NOMO-1 treated with dmso at 0.1 percent for 144 hours (cell line): ENCODE results near the gene MST1.

Experiments used
- DNase-seq: peaks from one replicate; lab custom pipeline; 2025; ENCODE audit not compliant: unreplicated experiment; lab: John Stamatoyannopoulos, UW

MST1 gene

DNA sequence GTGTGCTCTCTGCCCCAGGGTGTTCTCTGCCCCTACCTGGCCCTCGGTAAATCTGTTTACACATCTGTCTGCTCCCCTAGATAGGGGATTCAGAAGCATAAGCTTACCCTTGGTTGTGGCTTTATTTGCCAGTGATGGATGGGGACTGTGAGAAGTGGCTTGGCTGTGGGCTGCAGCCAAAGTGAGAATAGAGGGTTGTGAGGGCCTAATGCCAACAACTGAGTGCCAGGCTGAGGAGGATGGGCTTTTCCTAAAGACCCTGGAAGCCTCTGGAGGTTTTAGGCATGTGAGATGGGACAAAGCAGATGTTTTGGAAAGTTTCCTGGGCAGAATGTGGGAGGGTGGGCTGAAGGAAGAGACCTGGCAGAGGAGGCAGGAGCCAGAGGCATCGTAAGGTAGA is 30.6 kb downstream of the MST1 start:
- DNase-seq = no peak

DNA sequence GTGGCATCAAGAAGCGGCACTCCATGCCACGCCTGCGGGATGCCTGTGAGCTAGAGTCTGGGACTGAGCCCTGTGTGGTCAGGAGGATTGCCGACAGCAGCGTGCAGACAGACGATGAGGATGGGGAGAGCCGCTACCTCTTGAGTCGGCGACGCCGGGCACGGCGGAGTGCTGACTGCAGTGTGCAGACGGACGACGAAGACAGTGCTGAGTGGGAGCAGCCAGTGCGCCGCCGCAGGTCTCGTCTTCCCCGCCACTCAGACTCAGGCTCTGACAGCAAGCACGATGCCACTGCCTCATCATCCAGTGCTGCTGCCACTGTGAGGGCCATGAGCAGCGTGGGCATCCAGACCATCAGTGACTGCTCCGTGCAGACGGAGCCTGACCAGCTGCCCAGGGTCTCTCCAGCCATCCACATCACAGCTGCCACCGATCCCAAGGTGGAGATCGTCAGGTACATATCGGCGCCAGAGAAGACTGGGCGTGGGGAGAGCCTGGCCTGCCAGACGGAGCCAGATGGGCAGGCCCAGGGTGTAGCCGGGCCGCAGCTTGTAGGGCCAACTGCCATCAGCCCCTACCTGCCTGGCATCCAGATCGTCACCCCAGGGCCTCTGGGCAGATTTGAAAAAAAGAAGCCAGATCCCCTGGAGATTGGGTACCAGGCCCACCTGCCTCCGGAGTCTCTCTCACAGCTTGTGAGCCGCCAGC is 31.9 kb downstream of the MST1 start:
- no peak for DNase-seq

DNA sequence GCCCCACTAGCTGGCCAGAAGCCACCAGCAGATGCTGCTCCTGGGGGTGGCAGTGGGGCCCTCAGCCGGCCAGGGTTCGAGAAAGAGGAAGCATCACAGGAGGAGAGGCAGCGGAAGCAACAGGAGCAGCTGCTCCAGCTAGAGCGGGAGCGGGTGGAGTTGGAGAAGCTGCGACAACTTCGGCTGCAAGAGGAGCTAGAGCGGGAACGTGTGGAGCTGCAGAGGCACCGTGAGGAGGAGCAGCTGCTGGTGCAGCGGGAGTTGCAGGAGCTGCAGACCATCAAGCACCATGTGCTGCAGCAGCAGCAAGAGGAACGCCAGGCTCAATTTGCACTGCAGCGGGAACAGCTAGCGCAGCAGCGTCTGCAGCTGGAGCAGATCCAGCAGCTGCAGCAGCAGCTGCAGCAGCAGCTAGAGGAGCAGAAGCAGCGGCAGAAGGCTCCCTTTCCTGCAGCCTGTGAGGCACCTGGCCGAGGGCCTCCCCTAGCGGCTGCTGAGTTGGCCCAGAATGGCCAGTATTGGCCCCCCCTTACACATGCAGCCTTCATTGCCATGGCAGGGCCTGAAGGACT is 32.6 kb downstream of the MST1 start:
- no peak for DNase-seq

DNA sequence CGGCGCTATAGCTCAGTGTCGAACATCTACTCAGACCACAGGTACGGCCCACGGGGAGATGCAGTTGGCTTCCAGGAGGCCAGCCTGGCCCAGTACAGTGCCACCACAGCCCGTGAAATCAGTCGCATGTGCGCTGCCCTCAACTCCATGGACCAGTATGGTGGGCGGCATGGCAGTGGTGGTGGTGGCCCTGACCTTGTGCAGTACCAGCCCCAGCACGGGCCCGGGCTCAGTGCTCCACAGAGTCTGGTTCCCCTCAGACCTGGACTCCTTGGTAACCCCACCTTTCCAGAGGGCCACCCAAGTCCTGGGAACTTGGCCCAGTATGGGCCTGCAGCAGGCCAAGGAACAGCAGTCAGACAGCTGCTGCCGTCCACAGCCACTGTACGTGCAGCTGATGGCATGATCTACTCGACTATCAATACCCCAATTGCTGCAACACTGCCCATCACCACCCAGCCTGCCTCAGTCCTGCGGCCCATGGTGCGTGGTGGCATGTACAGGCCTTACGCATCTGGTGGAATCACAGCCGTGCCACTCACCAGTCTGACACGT is 33.5 kb downstream of the MST1 start:
- DNase-seq = no peak

DNA sequence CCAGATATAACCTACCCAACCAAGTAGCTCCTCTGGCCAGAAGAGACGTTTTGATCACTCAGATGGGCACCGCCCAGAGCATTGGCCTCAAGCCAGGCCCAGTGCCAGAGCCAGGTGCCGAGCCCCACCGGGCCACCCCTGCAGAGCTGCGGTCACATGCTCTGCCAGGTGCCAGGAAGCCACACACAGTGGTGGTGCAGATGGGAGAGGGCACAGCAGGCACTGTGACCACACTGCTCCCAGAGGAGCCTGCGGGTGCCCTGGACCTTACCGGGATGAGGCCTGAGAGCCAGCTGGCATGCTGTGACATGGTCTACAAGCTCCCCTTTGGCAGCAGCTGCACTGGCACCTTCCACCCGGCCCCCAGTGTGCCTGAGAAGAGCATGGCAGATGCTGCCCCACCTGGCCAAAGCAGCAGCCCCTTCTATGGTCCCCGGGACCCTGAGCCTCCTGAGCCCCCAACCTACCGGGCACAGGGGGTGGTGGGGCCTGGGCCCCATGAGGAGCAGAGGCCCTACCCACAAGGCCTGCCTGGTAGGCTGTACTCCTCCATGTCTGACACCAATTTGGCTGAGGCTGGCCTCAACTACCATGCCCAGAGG is 34.2 kb downstream of the MST1 start:
- DNase-seq = no peak

DNA sequence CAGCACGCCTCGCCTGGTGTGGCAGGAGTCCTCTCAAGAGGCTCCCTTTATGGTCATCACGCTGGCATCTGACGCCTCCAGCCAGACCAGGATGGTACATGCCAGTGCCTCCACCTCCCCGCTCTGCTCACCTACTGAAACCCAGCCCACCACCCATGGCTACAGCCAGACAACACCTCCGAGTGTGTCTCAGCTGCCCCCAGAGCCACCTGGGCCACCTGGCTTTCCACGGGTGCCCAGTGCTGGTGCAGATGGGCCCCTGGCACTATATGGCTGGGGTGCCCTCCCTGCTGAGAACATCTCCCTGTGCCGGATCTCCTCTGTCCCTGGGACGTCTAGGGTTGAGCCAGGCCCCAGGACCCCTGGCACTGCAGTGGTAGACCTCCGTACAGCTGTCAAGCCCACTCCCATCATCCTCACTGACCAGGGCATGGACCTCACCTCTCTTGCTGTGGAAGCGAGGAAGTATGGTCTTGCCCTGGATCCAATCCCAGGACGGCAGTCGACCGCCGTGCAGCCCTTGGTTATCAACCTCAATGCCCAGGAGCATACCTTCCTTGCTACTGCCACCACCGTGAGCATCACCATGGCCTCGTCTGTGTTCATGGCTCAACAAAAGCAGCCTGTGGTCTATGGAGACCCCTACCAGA is 35.0 kb downstream of the MST1 start:
- DNase-seq = no peak

DNA sequence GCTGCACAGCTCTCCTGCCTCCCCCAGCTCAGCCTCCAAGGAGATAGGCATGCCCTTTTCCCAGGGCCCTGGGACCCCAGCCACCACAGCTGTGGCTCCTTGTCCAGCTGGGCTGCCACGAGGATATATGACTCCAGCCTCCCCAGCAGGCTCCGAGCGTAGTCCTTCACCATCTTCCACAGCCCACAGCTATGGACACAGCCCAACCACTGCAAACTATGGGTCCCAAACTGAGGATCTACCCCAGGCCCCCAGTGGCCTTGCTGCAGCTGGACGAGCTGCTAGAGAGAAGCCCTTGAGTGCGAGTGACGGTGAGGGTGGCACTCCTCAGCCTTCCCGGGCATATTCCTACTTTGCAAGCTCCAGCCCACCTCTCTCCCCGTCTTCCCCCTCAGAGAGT is 35.7 kb downstream of the MST1 start:
- no peak for DNase-seq

DNA sequence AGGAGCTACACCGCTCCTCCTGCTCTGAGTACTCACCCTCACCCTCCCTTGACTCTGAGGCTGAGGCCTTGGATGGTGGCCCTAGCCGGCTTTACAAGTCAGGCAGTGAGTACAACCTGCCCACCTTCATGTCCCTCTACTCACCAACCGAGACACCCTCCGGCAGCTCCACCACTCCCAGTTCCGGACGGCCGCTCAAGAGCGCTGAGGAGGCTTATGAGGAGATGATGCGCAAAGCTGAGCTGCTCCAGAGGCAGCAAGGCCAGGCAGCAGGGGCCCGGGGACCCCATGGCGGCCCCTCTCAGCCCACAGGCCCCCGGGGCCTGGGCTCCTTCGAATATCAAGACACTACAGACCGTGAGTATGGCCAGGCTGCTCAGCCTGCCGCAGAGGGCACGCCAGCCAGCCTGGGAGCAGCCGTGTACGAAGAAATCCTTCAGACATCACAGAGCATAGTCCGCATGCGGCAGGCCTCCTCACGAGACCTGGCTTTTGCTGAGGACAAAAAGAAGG is 36.3 kb downstream of the MST1 start:
- DNase-seq = no peak

DNA sequence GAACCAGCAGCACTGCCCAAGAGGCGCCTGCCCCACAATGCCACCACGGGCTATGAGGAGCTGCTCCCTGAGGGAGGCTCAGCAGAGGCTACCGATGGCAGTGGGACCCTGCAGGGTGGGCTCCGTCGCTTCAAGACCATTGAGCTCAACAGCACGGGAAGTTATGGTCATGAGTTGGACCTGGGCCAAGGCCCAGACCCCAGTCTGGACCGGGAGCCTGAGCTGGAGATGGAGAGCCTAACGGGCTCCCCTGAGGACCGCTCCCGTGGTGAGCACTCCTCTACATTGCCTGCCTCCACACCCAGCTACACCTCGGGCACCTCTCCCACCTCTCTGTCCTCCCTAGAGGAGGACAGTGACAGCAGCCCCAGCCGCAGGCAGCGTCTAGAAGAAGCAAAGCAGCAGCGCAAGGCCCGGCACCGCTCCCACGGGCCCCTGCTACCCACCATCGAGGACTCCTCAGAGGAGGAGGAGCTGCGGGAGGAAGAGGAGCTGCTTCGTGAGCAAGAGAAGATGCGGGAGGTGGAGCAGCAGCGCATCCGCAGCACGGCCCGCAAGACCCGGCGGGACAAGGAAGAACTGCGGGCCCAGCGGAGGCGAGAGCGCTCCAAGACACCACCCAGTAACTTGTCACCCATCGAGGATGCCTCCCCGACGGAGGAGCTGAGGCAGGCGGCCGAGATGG is 36.9 kb downstream of the MST1 start:
- DNase-seq = no peak

DNA sequence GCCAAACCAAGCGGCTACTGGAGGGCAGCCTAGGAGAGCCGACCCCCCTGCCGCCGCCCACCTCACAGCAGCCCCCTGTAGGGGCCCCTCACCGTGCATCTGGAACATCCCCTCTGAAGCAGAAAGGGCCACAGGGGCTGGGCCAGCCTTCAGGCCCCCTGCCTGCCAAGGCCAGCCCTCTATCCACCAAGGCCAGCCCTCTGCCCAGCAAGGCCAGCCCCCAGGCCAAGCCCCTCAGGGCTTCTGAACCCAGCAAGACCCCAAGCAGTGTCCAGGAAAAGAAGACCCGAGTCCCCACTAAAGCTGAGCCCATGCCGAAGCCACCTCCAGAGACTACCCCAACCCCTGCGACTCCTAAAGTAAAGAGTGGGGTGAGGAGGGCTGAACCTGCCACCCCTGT is 38.6 kb downstream of the MST1 start:
- no peak for DNase-seq

DNA sequence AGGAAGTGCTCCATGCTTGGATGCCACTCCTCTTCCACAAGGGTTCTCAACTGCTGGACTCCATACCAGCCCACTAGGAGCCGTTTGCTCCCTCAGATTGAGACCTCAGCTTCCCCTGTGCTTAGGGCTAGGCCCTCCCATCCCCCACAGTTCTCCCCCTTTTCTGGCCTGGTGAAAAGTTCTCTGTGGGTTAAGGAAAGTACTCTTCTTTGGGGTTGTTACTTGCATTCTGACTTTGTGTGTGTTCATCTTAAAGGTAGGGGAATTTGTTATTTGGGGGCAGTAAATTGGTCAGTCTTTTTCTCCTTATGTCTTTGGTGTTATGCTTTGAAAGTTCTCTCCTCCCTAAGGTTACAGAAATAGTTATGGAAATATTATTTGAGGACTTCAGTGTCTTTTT is 39.1 kb downstream of the MST1 start:
- DNase-seq = no peak

DNA sequence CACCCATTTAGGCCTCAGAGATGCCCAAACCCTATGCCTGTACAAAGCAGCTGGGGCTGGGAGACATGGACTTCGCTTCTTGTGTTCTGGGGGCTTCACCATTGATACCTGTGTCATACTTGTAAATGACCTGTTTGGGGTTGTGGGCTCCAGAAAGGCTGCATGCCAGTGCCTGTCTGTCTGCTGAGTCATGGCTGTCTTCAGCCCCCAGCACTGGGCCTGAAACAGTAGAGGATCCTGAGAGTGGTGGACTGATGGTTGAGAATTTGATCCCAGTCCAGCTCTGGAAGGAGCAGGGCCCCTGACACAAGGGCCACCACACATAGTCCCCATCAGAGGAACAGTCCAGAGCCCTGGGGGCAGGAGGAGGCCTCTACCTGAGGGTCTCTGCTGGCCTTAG is 39.7 kb downstream of the MST1 start:
- no peak for DNase-seq

DNA sequence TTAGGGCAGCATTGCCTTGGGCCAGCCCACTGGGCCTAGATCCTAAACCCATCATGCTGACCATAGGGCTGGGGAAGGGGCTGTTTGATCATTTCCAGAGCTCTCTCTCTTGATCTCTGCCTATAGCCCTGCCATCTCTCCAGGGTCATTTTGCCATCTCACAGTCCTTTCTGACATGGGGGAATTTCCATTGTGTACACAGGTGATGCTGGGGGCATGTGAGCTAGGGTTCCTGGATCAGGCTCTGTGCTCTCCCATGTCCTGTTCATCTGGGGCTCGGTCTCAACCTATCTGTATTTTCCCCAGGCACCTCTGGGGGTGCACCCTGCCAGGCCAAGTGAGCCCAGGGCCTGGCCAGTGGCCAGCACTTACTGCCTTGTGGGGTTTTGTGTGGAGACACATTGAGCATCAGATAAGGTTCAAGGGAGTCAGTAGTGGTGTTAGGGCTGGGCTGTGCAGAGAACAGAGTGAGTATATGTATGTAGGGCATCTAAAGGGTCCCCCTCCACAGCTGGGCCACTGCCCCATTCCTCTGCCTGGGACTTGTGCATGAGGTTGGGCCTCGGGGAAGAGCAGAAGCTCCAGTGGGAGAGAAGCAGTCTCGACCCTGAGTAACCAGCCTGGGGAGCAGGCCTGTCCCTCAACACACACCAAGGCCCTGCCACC is 40.8 kb downstream of the MST1 start:
- no peak for DNase-seq

DNA sequence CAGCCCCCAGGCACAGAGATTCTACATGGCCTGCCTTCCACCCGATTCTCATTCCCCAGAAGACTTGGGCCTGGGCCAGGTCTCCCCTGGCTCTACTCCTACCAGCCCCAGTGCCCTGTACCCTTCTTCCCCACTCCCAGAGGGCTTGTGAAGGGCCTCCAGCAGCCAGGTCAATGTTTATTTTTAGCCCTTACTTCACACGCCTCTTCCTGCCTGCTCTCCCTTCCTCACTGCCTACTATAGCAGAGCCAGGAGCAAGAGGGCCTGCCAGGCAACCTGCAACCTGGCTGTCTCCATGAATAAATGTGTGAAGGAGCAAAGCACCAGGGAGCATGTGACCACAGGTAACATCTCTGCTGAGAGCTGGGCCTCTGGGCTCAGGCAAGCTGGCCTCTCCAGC is 41.5 kb downstream of the MST1 start:
- DNase-seq = no peak

DNA sequence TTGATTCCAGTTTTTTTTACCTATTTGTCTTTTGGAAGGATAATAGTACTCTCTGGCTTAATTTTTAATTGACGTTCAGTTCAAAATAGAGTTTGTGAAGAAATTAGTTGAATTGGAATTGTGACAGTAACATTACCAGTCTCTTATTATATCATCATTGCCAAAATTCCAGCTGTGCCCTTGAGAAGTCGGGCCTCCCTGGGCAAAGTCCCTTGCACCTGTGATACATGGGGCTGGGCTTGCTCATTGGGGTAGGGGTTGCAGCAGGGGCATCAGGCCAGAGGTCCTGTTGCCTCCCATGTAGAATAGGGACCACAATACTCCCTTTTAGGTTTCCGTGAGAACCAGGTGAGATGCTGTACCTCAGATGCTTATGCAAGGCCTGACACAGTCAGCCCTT is 43.0 kb downstream of the MST1 start:
- DNase-seq = no peak

DNA sequence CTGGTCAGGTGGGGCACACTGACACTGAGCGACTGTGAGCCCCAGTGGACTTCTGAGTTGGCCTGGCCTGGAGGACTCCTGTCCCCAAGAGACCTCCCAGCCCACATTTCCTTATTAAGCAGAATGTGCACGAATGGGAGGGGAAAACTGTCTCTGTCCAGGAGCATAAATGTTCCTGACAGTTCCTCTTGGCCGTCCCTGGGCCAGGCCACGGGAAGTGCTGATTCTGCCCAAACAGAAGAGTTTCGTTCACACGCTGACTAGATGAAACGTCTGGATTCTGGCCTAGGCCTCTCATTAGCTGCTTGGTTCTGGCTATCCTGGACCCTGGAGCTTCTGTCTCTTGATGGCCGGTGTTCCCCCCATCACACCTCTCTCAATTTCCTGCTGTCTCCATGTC is 44.6 kb downstream of the MST1 start:
- DNase-seq = no peak

DNA sequence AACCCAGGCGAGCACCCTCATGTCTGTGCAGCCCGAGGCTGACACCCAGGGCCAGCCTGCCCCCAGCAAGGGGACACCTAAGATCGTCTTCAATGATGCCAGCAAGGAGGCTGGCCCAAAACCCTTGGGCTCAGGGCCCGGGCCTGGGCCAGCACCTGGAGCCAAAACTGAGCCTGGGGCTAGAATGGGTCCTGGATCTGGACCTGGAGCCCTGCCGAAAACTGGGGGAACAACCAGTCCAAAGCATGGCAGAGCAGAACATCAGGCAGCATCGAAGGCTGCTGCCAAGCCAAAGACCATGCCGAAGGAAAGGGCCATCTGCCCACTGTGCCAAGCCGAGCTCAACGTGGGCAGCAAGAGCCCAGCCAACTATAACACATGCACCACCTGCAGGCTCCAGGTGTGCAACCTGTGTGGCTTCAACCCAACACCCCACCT is 46.5 kb downstream of the MST1 start:
- DNase-seq = no peak

DNA sequence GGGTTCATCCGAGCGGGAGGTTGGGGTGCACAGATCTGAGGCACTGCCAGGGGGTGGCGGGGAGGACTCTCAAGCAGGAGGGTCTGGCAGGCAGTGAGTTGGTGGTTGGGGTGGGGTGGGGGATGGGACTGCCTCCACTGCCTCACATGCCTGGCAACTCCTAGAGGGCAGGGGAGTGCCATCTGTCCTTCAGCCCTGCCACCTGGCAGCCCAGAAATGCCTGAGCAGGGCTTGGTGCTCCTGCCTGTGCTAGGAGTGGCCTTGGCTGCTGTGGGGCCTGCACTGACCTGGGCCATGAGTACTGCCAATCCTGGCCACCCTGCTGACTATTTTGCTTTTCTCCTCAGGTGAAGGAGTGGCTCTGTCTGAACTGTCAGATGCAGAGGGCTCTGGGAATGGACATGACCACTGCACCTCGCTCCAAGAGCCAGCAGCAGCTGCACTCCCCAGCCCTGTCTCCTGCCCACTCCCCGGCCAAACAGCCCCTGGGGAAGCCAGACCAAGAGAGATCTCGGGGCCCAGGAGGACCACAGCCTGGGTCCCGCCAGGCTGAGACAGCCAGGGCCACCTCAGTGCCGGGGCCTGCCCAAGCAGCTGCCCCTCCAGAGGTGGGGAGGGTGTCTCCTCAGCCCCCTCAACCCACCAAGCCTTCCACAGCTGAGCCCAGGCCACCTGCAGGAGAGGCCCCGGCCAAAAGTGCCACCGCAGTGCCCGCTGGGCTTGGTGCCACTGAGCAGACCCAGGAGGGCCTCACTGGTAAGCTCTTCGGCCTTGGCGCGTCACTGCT is 47.2 kb downstream of the MST1 start:
- no peak for DNase-seq

DNA sequence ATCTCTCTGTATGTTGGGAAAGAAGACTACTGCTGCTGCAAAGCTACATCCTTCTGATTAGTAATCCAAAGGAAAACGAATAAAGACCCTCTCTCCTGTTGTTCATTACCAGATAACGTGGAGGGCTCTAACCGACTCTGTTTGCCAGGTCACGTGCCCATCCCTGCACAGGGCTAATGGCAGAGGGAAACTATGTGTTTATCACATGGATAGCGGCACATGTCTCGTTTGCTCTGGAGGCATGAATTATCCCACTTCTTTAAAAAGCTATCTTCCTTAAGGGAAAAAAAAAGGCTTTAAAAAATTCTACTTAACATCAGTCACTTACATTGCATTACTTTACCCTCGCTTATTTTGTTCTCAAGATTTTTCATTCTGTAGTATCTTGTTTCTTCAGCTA is 48.0 kb downstream of the MST1 start:
- no peak for DNase-seq

DNA sequence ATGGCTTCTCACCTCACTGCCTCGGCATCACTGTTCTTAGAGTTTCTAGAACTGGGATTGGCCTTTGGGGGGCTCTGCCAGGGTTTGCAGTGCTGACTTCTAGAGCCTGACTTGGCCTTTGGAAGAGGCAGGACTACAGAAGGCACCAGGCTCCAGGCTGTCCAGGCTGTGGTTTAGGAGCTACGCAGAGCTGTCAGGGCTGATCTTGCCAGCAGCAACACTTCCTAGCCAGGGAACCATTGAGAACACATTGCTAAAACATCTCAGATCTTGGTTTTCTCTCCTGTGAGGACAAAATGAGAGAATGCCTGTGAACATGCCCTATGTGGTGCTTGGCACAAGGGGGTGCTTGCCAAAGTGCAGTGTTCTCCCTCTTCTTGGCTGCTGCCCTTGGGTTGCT is 49.7 kb downstream of the MST1 start:
- no peak for DNase-seq
